Neural cell (in vitro differentiated cells): ENCODE measurements around the gene PPP2CA. TPM values are rescaled to one million over a fixed set of nuclear protein-coding genes. Genes with fewer than 3 reads are reported as not detected.
"Not testable (repeated sequence)": the region's sequence is repeated elsewhere in the genome, so short reads cannot be mapped to it uniquely, and the experiment has no call there.

Experiments used
- H2AFZ ChIP-seq: fragments of 200-600, 300-800 bp; sonication (generic), shearing (Covaris generic); 2 replicates; pipeline ENCODE4 v1.6.0; 2014; ENCODE audit warnings: low read depth, mild to moderate bottlenecking, antibody characterized with exemption, low read length, moderate library complexity
- H3F3A ChIP-seq: fragments of 200-600 bp; shearing (Covaris generic); 2 replicates; pipeline ENCODE4 v1.6.1; 2016; ENCODE audit warnings: mild to moderate bottlenecking, moderate library complexity, mixed read lengths, antibody characterized with exemption, low read length; ENCODE audit not compliant: insufficient read depth, poor library complexity, severe bottlenecking
- H3K27ac ChIP-seq: fragments of 200-600, 300-800 bp; sonication (generic), shearing (Covaris generic); 2 replicates; pipeline ENCODE4 v1.5.1; 2014; ENCODE audit warnings: mild to moderate bottlenecking, low read length, moderate library complexity
- H3K27me3 ChIP-seq: fragments of 300-800, 200-600 bp; sonication (generic), shearing (Covaris generic); 2 replicates; pipeline ENCODE4 v1.6.0; 2014; ENCODE audit warnings: mild to moderate bottlenecking, low read depth, low read length, moderate library complexity; ENCODE audit not compliant: insufficient read depth
- H3K36me3 ChIP-seq: fragments of 300-800, 200-600 bp; sonication (generic), shearing (Covaris generic); 2 replicates; pipeline ENCODE4 v1.5.1; 2014; ENCODE audit warnings: mild to moderate bottlenecking, antibody characterized with exemption, low read length, moderate library complexity; ENCODE audit not compliant: insufficient read depth
- H3K4me2 ChIP-seq: fragments of 300-800, 200-600 bp; sonication (generic), shearing (Covaris generic); 2 replicates; pipeline ENCODE4 v1.6.0; 2014; ENCODE audit warnings: mild to moderate bottlenecking, low read length
- H3K4me3 ChIP-seq: fragments of 300-800, 200-600 bp; sonication (generic), shearing (Covaris generic); 2 replicates; pipeline ENCODE4 v1.5.1; 2014; ENCODE audit warnings: mild to moderate bottlenecking, low read length, moderate library complexity
- H3K79me2 ChIP-seq: fragments of 200-600 bp; shearing (Covaris generic); replicated peaks from 2 replicates; pipeline ENCODE4 v1.6.0; 2014; ENCODE audit warnings: mild to moderate bottlenecking, low read length, moderate library complexity; ENCODE audit not compliant: insufficient read depth
- H3K9ac ChIP-seq: fragments of 300-800, 200-600 bp; sonication (generic), shearing (Covaris generic); 2 replicates; pipeline ENCODE4 v1.6.1; 2016; ENCODE audit warnings: mild to moderate bottlenecking, low read length, mixed read lengths
- H3K9me2 ChIP-seq: fragments of 200-600 bp; shearing (Covaris generic); 2 replicates; pipeline ENCODE4 v1.6.1; 2016; ENCODE audit warnings: mild to moderate bottlenecking, low read length, mixed read lengths; ENCODE audit not compliant: insufficient read depth
- H3K9me3 ChIP-seq: fragments of 200-600, 300-800 bp; sonication (generic), shearing (Covaris generic); 2 replicates; pipeline ENCODE4 v1.6.1; 2016; ENCODE audit warnings: mild to moderate bottlenecking, mixed run types, low read length, moderate library complexity, mixed read lengths
- H4K20me1 ChIP-seq: fragments of 200-600 bp; shearing (Covaris generic); 2 replicates; pipeline ENCODE4 v1.6.1; 2016; ENCODE audit warnings: mild to moderate bottlenecking, mixed run types; ENCODE audit not compliant: insufficient read depth
- EP300 ChIP-seq: fragments of 450-650 bp; conservative IDR thresholded peaks from 2 replicates; pipeline ENCODE4 v1.6.1; 2014; ENCODE audit warnings: antibody characterized with exemption, mild to moderate bottlenecking, moderate library complexity; ENCODE audit not compliant: poor library complexity, severe bottlenecking
- EZH2 ChIP-seq: fragments of 200-600, 300-800 bp; shearing (Covaris generic), sonication (generic); IDR thresholded peaks from 2 replicates; pipeline ENCODE4 v1.6.1; 2014; ENCODE audit warnings: antibody characterized with exemption, low read length, borderline replicate concordance, mild to moderate bottlenecking; ENCODE audit not compliant: insufficient read depth, poor library complexity, severe bottlenecking
- MXI1 ChIP-seq: fragments of 450-650 bp; conservative IDR thresholded peaks from 2 replicates; pipeline ENCODE4 v1.6.1; 2014; ENCODE audit warnings: antibody characterized with exemption, mild to moderate bottlenecking; ENCODE audit not compliant: poor library complexity, severe bottlenecking
- POLR2AphosphoS5 ChIP-seq: IDR thresholded peaks from 2 replicates; pipeline ENCODE4 v1.6.1; 2012
- RAD21 ChIP-seq: fragments of 450-650 bp; conservative IDR thresholded peaks from 2 replicates; pipeline ENCODE4 v1.6.1; 2014; ENCODE audit warnings: antibody characterized with exemption, mild to moderate bottlenecking, moderate library complexity
- REST ChIP-seq: IDR thresholded peaks from 2 replicates; pipeline ENCODE4 v1.6.1; 2012; ENCODE audit warnings: borderline replicate concordance
- SMC3 ChIP-seq: fragments of 450-650 bp; conservative IDR thresholded peaks from 2 replicates; pipeline ENCODE4 v1.6.1; 2014; ENCODE audit warnings: antibody characterized with exemption, mild to moderate bottlenecking, moderate library complexity; ENCODE audit not compliant: poor library complexity
- TAF1 ChIP-seq: IDR thresholded peaks from 2 replicates; pipeline ENCODE4 v1.6.1; 2012; ENCODE audit warnings: low read depth
- polyA plus RNA-seq: library from polyadenylated mRNA; depleted of rRNA; stranded (reverse); fragments of >200 nt; gene quantifications from 2 replicates; pipeline ENCODE4 v1.2.3, GENCODE V29; 2014
- TF ChIP-seq, protein P1 (sequence below): fragments of 450-650 bp; IDR thresholded peaks from 2 replicates; pipeline ENCODE4 v1.5.1; 2014; ENCODE audit warnings: antibody characterized with exemption, mild to moderate bottlenecking, moderate library complexity; ENCODE audit not compliant: poor library complexity, severe bottlenecking

The PPP2CA gene
- polyA plus RNA-seq, 1 donor from 2014 or later: 251 TPM

DNA sequence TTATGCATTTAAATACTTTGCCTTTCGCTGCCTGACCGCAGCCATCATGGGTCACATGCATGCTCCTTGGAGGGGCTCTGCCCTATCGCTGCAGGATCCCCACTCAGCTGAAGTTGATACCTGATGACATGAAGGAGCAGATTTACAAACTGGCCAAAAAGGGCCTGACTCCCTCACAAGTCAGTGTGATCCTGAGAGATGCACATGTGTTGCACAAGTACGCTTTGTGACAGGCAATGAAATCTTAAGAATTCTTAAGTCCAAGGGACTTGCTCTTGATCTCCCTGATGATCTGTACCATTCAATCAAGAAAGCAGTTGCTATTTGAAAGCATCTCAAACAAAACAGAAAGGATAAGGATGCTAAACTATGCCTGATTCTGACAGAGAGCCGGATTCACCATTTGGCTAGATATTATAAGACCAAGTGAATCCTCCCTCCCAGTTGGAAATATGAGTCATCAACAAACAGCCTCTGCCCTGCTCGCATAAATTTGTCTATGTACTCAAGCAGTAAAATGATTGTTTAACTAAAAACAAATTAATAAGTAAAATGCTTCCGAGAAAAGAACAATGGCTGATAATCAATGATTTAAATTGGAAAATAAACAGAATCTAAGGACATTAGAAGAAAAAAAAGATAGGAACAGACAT lies 41.6 kb upstream of the PPP2CA start:
- Histone ChIP-seq H3F3A (no peaks in the 10 kb centered on the region), H3K79me2 (no peaks in the 10 kb centered on the region), H3K9me2 (no peaks in the 10 kb centered on the region), H3K9me3 (peaks cover 5% of the 10 kb centered on the region), H3K27me3 (no peaks in the 10 kb centered on the region), H3K27ac (no peak overlapping the region), H3K4me2 (no peak overlapping the region), H2AFZ (no peak overlapping the region), H4K20me1 (no peaks in the 10 kb centered on the region), H3K36me3 (no peaks in the 10 kb centered on the region), H3K9ac (no peak overlapping the region), H3K4me3 (no peak overlapping the region)
- no peak for TF ChIP-seq REST
- TF ChIP-seq EZH2: no peak
- no peak for TF ChIP-seq SMC3
- TF ChIP-seq TAF1: no peak
- no peak for TF ChIP-seq RAD21
- no peak for TF ChIP-seq EP300
- TF ChIP-seq, protein P1, sequence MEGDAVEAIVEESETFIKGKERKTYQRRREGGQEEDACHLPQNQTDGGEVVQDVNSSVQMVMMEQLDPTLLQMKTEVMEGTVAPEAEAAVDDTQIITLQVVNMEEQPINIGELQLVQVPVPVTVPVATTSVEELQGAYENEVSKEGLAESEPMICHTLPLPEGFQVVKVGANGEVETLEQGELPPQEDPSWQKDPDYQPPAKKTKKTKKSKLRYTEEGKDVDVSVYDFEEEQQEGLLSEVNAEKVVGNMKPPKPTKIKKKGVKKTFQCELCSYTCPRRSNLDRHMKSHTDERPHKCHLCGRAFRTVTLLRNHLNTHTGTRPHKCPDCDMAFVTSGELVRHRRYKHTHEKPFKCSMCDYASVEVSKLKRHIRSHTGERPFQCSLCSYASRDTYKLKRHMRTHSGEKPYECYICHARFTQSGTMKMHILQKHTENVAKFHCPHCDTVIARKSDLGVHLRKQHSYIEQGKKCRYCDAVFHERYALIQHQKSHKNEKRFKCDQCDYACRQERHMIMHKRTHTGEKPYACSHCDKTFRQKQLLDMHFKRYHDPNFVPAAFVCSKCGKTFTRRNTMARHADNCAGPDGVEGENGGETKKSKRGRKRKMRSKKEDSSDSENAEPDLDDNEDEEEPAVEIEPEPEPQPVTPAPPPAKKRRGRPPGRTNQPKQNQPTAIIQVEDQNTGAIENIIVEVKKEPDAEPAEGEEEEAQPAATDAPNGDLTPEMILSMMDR: no peak
- TF ChIP-seq POLR2AphosphoS5: no peak
- TF ChIP-seq MXI1: no peak

DNA sequence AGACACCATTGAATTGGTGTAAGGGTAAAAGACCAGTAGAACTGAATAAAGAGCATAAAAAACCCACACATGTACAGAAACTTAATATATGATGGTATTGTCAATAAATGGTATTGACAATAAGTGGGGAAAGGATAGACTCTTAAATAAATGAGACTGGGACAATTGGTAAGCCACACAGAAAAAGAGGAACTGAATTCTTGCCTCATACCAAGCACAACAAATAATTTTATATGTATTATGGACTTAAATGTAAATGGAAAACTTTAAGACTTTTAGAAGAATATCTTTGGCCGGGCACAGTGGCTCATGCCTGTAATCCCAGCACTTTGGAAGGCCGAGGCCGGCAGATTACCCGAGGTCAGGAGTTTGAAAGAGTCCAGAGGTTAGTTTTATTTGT lies 37.9 kb upstream of the PPP2CA start:
- no peak for TF ChIP-seq MXI1
- no peak for TF ChIP-seq POLR2AphosphoS5
- no peak for TF ChIP-seq EP300
- TF ChIP-seq, protein P1: no peak
- no peak for TF ChIP-seq REST
- no peak for TF ChIP-seq SMC3
- TF ChIP-seq TAF1: no peak
- no peak for TF ChIP-seq RAD21
- no peaks in the 10 kb centered on the region for H3K79me2 ChIP-seq

GRCh38 chr5:134262629-134263028 lies 36.8 kb upstream of the PPP2CA start:
- not testable (repeated sequence) for H3K9ac ChIP-seq, H3K27ac ChIP-seq, H2AFZ ChIP-seq, H3K27me3 ChIP-seq, H4K20me1 ChIP-seq, H3K4me3 ChIP-seq, H3K9me2 ChIP-seq, H3K4me2 ChIP-seq, H3K9me3 ChIP-seq, H3K36me3 ChIP-seq, H3K79me2 ChIP-seq, H3F3A ChIP-seq

More for the DNA sequence above, 37.9 kb upstream of the PPP2CA start:
- Histone ChIP-seq H2AFZ (no peak overlapping the region), H4K20me1 (no peaks in the 10 kb centered on the region), H3K9ac (no peak overlapping the region), H3K9me3 (peaks cover 5% of the 10 kb centered on the region), H3K9me2 (no peaks in the 10 kb centered on the region), H3F3A (no peaks in the 10 kb centered on the region), H3K27me3 (no peaks in the 10 kb centered on the region), H3K36me3 (no peaks in the 10 kb centered on the region), H3K4me2 (no peak overlapping the region), H3K27ac (no peak overlapping the region), H3K4me3 (no peak overlapping the region)
